GM21360 (cell line): ENCODE measurements around the gene PRKCH.
"Not testable (repeated sequence)": the region's sequence is repeated elsewhere in the genome, so short reads cannot be mapped to it uniquely, and the experiment has no call there.

Experiments used
- ATAC-seq: cut with Tn5 transposase; IDR thresholded peaks from one replicate; pipeline ENCODE4 v1.9.1; 2021; ENCODE audit warnings: mild to moderate bottlenecking, moderate library complexity; ENCODE audit not compliant: unreplicated experiment

Gene PRKCH

DNA sequence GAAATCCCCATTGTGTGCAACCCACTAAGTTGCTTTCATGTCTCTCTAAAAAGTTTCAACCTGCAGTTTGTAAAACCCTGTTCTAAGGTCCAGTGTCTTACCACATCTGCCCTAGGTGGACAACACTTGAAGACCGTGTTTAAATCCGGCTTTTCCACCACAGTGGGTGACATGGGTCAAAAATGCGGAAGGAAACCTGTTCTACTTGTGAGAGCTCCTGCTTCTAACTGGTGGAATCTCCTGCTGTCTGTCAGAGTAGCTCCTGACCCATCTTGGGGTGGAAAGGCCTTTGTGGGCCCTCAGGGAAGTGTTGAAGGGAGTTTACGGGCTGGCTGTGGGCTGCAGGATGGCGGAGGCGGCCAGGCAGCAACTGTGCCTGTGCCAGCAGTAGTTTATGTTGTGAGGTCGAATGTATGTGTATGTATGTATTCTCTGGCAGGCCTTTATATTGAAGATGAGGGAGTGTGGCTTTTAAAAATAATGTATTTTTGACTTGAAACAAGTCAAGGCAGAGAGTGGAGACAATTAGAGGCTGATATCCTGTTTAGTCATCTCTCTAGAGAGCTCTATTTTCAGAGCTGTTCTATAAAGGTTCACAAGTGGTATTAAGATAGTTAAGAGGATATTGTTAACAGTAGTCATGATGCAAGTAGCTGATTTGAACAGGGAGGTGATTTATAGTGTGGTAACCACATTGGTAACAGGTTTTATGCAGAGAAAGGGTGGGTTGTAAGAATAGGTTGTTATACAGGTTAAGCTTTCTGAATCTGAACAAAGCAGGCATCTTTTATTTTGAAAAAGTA is 67.0 kb downstream of the PRKCH start:
- peak; percentile 68 for ATAC-seq

DNA sequence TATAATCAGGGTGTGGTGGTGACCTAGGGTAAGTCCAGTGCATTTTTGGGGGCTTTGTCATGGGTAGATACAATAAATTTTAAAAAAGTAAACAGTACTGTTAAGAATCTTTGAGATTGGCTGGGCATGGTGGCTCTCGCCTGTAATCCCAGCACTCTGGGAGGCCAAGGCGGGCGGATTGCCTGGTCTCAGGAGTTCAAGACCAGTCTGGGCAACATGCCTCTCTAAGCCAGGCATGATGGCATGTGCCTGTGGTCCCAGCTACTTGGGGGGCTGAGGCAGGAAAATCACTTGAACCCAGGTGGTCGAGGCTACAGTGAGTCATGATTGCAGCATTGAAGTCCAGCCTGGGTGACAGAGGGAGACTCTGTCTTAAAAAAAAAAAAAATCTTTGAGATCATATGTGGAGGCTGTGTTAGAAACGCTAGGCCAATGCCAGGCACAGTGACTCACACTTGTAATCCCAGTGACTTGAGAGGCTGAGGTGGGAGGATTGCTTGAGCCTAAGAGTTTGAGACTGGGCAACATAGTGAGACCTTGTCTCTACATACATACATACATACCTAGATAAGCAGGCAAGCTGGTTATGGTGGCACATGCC is 67.7 kb downstream of the PRKCH start:
- no peak for ATAC-seq

DNA sequence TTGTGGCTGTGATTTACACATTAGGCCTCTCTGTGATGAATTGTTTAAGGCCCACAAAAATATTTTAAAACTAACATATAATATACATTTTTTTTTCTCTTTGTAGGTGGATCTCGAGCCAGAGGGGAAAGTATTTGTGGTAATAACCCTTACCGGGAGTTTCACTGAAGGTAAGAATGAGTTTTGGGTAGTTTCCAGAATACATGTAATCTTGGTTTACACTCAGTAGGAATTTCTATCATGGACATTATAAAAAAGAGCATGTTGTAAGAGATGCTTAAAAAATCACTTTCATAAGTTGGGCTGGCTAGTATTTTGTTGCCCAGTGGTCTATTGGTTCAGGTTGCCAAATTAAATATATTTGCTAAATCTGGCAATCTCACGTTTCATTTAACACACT is 69.7 kb downstream of the PRKCH start:
- no peak for ATAC-seq

DNA sequence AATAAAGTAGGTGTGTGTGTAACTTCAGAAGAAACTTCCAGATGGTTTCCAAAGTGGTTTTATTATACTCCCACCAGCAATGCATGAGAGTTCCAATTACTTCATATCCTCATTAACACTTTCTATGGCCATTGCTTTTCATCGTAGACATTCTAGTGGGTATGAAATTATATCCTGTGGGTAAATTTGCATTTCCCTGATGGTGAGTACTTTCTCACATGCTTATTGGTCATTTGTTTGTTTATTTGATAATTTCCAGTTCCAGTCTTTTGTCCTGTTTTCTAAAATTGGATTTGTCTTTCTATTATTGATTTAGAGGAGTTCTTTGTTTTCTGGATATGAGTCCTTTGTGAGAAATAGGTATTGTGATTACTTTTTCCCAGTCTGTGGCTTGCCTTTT is 70.9 kb downstream of the PRKCH start:
- ATAC-seq: no peak

DNA sequence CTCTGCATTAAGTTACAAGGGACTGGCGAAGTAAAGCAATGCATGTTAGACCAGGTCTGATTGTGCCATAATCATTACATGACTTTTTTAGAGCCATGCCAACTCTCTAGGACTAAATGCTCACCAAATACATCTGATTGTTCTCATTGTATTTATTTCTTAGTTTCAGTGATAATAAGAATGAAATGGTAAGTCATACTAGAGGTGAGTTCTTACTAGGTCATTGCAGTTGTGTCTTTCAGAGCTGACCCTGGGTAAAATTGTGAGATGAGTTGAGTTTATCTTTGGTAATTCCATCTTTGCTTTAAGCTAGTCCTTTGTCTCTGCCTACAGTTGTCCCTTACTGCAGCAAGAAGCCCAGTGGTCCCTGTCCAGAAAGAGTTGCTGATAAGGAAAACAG is 73.2 kb downstream of the PRKCH start:
- ATAC-seq: no peak

DNA sequence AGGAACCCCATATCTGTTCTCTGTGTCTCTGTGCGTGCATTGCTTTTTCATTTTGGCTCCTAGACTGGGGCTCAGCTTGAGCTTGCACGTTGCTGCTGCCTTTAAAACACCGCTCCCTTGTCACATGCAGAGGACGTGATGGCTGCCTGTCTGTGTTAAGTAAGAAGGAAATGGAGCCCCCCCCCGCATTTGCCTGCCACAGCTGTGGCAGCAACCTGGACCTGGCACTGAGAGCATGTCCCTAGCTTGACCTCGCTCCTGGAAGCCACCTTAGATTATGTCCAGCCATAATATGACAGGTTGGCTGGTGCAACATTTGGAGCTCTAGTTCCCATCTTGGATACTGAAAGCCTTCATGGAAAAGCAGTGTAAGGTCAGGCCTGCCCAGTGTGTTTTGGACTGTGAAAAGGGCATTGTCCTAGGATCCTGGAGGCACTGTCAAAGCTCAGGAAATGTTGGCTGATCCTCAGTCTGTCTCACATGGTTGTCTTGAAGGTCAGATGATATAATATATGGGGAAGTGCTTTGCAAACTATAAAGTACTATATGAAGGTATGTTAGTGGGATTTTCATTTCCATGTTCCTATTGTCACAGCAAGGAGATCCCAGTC is 73.8 kb downstream of the PRKCH start:
- ATAC-seq: no peak

DNA sequence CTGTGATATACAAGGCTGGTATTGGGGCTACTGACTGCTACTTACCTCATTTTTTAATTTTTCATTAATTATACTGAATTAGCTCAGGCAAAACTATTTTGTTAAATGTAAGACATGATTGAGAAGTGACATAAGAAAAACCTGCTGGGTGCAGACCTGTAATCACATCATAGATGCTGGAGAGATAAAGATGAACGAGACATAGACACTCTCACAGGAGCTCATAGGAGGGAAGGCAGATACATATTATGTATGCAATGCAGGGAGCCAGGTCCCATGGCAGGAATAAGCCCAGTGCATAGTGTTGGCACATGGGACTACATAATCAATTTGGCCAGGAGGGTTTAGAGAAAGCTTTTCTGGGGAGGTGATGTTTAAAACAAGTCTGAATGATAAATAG is 74.9 kb downstream of the PRKCH start:
- no peak for ATAC-seq

DNA sequence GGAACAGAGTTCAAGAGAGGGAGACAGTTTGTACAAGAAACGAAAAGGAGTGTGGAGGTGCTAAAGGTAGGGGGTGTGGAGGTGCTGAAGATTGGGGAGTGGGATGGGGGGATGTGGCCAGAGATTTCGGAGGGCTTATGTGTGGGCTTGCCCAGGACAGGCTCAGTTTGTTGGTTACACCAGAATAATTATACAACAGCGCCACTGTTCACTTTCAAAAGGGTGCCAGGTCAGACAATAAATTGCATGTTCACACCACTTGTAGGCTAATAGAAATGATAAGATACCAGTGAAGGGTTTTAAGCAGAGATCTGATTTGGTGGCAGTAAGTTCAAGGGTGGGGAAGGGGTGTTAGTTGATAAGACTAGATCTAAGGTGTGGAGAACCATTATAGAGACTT is 75.3 kb downstream of the PRKCH start:
- ATAC-seq: no peak

DNA sequence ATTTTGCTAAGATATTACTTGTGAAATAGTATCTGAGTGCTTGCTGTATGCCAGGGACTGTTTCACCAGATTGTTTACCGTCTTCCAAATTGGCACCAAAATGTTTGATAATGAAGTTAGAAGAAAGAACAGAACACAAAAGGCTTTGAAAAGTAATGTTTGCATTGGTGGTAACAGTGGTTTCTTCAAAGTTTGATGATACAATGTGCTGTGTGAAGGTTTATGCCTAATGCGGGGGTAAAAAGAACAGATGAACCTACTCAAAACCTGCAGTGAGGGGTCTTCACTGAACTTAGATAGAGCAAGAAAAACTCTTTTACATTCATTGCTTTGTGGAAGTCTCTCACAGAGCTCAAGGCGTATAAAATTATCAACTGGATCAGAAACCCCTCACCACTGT is 76.2 kb downstream of the PRKCH start:
- ATAC-seq: no peak

DNA sequence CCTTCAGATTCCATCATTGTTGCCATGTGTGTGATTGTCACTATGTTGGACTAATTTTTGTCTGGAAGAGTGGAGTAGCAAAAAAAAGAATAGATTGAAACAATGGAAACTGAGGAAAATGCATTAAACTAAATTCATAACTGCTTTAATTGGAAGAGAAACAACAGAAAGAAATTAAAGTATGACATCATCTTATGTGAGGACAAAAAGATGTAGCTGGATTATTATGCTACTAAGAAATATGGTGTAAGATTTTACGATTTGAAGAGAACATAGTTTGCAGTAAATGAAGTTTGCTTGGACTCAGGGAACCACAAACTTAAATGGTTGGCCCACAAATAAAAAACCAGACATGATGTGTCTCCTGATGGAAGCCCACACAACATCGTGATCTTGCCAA is 76.8 kb downstream of the PRKCH start:
- no peak for ATAC-seq

DNA sequence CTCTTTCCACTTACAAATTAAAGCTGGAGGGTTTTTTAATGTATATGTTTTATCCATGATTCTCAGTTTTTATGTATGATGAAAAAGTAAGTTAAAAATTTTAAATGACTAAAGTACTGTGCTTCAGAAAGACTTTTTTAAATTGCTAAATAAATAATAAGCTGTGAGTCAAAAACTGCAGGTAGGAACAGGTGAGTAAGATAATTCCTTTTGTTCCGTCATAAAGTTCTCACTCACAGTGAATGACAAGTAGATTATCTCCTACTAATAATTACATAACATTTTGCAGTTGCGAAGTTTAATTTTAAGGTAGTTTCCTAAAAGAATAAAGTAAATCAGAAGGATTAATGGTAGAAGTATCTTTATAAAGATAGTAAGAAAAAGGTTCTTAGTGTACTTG is 78.0 kb downstream of the PRKCH start:
- no peak for ATAC-seq

DNA sequence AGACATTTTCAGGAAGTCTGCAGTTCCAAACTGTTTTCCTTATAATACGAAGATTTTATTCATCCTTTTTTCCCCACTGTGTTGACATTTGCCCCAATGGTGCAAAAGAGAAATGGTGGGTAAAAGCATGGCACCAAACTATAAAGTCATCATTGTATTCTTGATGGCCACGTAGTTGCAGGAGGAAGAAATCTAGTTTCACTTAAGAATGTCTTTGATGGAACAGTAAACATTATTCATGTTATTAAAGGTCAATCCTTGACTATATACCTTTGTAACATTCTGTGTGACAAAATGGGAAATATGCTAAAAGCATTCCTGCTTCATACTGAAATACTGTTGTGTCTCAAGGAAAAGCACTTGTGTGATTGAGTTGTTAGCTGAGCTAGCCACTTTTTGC is 80.1 kb downstream of the PRKCH start:
- ATAC-seq: no peak

DNA sequence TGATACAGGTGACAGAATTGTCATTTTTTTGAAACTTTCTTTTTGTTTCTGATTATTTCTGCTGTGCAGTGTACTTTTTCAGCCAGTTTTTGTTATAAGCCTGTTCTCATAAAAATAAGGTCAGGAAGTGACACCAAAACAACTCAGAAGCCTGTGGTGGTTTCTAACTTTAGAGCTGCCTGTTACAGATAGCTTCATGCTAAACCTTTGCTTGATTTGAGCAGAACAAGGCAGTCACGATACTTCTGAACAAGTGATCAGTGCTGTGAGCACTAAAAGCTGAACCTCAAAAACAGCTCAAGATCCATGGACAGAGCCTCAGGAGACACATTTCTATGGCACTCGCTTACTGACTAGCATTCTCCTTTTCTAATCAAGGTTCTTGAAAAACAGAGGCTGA is 82.0 kb downstream of the PRKCH start:
- ATAC-seq: peak; percentile 76

DNA sequence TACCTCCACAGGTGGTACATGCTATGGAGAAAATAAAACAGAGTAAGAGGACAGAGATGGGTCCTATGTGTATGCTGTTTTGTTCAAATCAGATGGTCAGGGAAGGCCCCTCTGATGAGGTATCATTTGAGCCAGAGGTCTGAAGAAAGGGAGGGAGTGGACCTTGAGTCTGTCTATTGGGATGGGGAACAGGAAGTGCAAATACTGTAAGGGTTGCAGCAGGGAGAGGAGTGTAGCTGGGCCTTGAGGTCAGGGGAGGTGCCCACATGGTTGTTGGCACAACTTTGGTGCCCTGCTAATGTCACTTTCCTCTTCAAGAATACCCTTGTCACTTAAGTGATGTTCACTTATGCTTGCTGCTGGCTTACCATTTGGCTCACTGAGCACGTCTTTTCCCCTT is 83.3 kb downstream of the PRKCH start:
- ATAC-seq: no peak

DNA sequence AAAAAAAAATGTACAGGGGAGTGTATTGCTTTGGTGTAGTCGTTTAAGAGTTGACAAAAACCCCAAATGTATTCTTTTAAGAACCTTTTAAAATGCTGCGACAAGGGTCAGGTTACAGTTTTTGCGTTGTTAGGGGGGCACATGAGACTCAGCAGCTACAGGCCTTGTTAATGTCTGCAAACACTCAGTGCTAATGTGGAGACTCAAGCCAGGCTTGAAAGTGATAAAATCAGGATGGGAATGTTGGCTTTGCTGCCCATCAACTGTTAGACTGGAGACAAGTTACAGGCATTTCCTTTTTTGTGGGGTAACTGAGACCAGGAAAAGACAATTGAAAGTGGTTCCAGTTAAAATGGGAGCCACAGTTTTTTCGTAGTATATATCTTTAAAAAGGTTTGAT is 84.8 kb downstream of the PRKCH start:
- ATAC-seq: no peak

DNA sequence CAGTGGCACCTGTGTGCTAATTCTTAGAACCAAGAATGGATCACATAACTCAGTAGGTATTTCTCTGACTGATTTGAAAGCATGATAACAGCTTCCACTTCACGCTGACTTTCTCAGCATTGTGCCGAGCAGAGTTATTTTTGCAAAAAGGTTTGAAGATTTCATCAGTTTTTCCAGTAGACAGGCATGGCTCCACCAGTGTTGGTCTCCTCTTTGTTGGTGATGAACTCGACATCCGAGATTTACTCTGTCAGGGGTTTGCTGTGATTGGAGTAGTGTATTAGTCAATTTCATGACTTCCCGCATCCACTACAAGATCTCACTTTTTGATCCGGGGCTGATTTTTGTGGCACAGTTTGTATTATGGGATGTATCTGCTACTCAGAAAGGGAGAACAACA is 85.3 kb downstream of the PRKCH start:
- ATAC-seq: no peak

DNA sequence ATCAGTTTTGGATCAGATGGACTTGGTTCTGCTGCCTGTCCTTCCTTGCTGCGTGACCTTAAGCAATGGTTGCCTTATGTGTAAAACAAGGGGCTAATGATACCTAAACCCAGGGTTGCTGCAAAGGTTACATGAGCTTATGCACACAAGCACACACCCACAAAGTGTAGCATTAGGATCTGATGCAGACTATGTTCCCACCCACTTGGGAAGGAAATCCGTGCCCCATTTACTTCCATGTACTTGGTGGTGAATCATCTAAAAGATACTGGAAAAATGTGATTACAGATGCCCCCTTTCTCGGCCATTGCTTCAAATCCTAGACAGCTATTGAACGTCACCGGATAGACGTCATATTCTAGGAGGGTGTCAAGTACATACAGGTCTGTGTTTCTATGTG is 87.1 kb downstream of the PRKCH start:
- no peak for ATAC-seq

DNA sequence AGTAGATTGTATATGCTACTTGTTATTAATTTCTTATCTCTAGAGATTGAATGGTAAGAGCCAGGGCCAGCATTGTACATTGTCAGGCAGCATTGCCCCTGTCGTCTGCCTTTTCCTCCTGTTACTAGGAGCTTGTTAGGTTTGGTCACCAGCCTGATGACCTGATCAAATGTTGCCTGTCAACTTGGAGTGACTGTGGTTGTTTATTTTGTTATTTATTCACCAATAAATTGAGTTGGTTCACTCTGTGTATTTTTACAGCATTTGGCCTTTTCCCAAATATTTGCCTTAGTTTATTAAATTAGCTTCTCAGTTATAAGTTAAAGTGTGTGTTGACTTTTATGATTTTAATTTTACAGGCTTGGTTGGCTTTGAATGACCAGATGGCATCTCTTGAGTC is 88.4 kb downstream of the PRKCH start:
- no peak for ATAC-seq

DNA sequence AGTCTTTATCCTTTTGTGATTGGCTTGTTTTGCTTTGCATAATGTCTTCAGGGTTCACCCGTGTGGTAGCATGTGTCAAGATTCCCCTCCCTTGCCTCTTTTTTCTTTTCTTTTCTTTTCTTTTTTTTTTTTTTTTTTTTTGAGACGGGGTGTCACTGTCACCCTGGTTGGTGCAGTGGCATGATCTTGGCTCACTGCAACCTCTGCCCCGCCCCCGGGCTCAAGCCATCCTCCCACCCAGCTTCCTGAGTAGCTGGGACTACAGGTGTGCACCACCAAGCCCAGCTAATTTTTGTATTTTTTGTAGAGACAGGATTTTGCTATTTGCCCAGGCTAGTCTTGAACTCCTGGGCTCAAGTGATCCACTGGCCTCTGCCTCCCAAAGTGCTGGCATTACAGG is 94.6 kb downstream of the PRKCH start:
- not testable (repeated sequence) for ATAC-seq

DNA sequence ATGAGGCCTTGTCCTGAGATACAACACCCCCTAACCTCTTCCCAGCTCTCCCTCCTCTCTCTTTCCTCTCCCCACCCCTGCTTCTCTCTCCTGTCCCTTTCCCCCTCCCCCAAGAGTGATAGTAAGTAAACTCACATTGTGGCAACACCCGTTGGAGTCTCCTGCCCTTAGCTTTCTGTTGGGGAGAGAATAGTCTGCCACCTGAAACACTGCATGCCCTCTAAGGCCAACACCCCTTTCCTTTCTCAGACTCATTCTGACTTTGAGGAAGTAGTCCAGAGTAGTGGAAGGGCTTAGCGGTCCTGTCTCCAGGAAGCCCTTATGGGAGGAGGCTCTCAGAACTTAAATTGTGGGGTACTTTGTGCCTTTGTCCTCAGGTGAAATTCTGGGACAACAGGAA is 95.2 kb downstream of the PRKCH start:
- ATAC-seq: no peak

DNA sequence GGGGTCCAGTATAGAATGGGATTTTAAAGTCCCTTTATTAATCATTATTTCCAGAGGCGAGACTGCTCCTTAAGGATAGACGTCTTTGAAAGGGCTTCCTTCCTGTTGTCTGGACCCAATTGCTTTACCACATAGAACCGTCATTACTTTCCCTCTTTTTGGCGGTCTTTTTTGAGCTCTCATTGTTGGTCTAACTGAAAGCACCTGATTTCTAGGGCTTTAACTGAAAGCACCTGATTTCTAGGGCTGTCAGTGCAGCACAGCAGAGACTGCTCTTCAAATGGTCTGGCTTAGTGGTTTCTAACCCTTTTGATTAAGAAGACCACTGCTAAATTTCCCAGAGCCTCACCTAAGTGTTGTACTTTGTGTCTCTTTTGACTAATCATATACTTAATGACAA is 95.8 kb downstream of the PRKCH start:
- no peak for ATAC-seq

DNA sequence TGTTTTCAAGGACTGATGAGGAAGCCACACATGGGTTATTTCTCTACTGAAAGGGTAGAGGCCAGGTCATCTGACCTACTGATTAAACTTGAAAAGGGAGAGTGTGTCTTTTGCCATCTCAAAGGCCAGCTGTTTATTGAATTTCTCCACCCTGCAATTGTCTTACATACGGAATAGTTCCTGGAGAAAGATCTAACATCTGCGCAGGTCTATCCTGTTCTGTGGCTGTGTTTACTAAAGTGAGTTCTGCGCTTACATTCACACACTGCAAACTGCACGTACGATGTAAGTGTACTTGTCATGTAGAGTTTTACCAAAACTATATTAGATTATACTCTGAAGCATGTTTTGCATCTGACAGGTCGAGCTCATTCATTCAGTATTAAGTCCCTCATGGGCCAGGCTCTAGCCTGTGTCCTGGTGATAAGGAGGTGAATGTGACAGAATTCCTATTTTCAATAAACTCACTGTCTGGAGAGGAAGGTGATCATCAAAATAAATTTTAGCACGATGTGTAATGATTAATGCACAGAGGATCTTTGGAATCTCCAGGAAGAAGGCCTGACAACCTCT is 96.6 kb downstream of the PRKCH start:
- no peak for ATAC-seq
